HG03060 (cell line): ENCODE data around the gene SLC27A3.
"Not testable (repeated sequence)": the region's sequence is repeated elsewhere in the genome, so short reads cannot be mapped to it uniquely, and the experiment has no call there.

ENCODE experiments used
- ATAC-seq: cut with Tn5 transposase; IDR thresholded peaks from one replicate; pipeline ENCODE4 v1.9.1; 2021; ENCODE audit warnings: low read depth, moderate number of reproducible peaks; ENCODE audit not compliant: unreplicated experiment

The SLC27A3 gene

DNA sequence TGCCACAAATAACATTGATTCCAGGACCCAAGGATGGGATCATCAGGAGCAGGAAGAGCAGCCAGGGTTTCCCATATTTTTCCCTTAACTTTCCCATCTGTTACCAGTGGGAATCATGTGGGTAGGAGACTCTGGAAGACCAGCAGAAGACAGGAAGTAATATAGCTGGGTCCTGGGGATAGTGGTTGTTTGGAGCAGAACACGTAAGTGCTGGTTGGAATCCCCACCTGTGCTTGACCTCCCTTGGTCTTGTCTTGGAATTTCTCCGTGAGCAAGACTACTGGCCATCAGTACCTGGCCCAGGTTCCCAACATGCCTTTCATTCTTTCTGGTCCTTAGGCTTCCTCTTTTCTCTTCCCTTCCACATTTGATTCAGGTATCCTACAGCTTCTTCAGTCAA is 20.9 kb upstream of the SLC27A3 start:
- no peak for ATAC-seq

GRCh38 chr1:153760440-153760839 is 14.8 kb upstream of the SLC27A3 start:
- ATAC-seq, result no peak

GRCh38 chr1:153763365-153764225 is 11.6 kb upstream of the SLC27A3 start:
- no peak for ATAC-seq

DNA sequence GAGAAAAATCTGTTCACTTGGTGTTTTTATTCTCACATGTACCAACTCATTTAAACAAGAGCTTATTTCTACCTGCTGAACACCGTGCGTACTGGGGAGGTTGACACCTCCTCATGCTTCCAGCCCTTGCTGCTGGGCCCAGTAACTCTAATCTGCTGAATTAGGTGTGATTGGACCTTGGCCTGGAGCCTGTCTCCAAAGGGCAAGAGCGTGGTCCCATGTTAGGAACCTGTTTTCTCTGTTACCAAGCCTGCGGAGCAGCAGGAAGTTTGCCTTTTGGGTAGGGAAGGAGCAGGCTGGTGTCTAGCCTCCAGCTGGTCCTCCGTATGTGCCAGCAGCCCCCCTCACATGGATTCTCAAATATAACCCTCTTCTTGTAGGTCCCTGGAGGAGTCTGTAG is 10.9 kb upstream of the SLC27A3 start:
- ATAC-seq, result no peak

DNA sequence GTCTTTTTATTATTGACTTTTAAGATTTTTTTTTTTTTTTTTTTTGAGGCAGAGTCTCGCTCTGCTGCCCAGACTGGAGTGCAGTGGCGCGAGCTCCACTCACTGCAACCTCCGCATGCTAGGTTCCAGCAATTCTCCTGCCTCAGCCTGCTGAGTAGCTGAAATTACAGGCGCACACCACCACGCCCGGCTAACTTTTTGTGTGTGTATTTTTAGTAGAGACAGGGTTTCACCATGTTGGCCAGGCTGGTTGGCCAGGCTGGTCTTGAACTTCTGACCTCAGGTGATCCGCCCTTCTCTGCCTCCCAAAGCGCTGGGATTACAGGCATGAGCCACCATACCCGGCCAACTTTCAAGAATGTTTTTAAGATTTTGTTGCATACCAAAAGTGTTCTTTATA is 8.5 kb upstream of the SLC27A3 start:
- not testable (repeated sequence) for ATAC-seq

DNA sequence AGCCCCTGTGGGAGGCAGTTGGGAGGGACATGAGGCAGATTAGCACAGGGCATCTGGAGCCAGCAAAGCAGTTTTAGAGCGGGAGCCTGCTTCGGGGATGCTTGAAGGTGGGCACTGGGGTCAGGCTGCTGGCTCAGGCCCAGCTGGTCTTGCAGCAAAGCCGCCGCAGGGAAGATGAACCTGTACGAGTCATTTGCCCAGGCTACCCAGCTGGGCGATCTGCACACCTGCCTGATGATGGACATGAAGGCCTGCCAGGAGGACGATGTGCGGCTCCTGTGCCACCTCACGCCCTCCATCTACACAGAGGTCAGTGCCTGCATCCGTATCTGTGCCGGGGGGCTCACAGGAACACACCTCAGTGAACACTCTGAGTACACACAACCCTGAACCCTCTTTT is 7.7 kb upstream of the SLC27A3 start:
- no peak for ATAC-seq

GRCh38 chr1:153768316-153769181 is 6.7 kb upstream of the SLC27A3 start:
- no peak for ATAC-seq

DNA sequence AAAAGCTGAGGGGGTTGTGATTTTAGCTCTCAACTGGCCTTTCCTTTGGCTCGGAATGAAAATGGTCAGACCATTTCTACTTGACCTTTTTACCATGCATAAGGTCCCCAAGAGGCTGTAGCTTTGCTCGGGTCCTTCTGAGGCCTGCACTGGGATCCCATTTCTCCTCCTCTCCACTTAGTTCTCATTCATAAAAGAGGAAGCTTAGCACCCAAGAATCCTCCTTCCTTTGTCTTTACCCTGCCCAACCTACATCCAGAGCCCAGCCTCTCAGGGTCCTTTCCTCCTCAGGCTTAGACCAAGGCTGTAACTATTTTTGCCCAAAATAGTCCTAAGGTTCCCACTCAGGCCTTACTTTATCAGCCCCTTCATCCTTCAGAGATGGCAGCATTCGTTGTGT is 6.0 kb upstream of the SLC27A3 start:
- no peak for ATAC-seq

- no peak for ATAC-seq
These were observed 4.4 kb upstream of the SLC27A3 start for GRCh38 chr1:153770797-153771196.

GRCh38 chr1:153771261-153771660 is 3.9 kb upstream of the SLC27A3 start:
- ATAC-seq, result no peak

- ATAC-seq, result no peak
These were observed 3.2 kb upstream of the SLC27A3 start for GRCh38 chr1:153771841-153772593.

- no peak for ATAC-seq
These were observed 1.9 kb upstream of the SLC27A3 start for GRCh38 chr1:153773096-153773921.

DNA sequence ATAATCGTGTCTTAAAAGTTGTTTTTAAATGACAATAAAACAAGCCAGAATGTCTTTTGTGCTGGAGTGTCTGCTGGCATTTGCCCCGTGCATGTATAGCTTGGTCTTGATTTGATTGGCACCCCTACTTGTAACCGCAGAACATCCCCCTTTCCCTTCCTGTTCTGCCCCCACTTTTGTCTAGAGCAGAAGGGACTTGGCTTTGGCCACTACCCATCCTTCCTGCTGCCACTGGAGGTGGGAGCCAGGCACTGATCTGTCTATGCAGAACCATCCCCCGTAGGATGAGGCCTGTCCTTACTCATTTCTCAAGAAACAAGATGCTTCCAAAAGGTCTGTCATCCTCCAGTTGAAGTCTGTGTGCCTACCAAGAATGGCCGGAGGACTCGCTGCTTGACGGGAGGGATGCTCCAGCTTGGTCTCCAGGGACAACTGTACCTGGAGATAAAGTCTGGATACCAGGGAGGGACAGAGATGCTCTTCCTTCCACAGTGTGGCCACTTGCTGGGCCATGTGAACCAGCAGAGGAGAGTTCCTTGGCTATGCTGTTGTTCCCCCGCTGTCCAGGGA is 1.1 kb upstream of the SLC27A3 start:
- ATAC-seq, result no peak

DNA sequence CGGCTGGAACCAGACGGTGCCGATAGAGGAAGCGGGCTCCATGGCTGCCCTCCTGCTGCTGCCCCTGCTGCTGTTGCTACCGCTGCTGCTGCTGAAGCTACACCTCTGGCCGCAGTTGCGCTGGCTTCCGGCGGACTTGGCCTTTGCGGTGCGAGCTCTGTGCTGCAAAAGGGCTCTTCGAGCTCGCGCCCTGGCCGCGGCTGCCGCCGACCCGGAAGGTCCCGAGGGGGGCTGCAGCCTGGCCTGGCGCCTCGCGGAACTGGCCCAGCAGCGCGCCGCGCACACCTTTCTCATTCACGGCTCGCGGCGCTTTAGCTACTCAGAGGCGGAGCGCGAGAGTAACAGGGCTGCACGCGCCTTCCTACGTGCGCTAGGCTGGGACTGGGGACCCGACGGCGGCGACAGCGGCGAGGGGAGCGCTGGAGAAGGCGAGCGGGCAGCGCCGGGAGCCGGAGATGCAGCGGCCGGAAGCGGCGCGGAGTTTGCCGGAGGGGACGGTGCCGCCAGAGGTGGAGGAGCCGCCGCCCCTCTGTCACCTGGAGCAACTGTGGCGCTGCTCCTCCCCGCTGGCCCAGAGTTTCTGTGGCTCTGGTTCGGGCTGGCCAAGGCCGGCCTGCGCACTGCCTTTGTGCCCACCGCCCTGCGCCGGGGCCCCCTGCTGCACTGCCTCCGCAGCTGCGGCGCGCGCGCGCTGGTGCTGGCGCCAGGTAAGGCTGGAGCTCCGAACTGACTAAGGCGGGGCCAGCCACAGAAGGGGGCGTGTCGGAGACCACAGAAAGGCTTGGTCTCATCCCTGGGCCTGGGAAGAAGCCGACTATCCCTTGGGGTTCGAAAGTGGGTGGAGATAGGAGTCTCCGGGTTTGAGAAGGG is 486 bp downstream of the SLC27A3 start:
- no peak for ATAC-seq

- ATAC-seq, result no peak
These were observed 1.1 kb downstream of the SLC27A3 start for GRCh38 chr1:153776352-153776751.

- ATAC-seq, result no peak
These were observed 1.7 kb downstream of the SLC27A3 start for GRCh38 chr1:153776845-153777370.

DNA sequence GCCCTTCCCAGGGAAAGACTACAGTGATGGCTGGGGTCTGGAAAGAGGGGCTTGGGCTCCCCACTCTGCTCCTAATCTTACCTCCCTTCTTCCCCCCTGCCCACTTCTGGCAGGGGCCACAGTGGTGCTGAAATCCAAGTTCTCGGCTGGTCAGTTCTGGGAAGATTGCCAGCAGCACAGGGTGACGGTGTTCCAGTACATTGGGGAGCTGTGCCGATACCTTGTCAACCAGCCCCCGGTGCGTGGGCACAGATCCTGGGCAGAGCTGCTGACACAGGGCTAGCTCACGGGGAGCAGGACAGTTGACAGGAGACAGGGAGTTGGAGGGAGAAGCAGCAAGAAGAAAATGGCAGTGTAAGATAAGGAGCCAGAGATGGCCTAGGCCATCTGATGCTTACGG is 2.4 kb downstream of the SLC27A3 start:
- no peak for ATAC-seq

DNA sequence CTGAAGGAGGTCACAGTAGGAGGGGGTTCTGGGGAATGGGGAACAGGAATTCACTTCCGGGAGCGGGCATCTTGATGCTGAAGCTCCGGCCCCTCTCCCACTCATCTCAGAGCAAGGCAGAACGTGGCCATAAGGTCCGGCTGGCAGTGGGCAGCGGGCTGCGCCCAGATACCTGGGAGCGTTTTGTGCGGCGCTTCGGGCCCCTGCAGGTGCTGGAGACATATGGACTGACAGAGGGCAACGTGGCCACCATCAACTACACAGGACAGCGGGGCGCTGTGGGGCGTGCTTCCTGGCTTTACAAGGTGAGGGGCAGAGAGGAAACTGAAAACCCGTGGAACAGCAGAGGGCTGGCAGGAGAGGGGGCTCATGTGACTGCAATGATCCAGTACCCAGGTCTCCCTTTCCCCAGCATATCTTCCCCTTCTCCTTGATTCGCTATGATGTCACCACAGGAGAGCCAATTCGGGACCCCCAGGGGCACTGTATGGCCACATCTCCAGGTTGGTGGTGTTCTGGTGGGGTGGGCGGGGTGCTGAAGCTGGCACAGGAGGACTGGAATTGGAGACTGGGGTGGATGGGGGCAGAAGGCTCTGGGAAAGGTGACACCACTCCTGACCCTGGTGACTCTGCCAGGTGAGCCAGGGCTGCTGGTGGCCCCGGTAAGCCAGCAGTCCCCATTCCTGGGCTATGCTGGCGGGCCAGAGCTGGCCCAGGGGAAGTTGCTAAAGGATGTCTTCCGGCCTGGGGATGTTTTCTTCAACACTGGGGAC is 3.0 kb downstream of the SLC27A3 start:
- ATAC-seq, result no peak
